Measurements from ENCODE around the gene TAS1R2.
"Not testable (repeated sequence)": the region's sequence is repeated elsewhere in the genome, so short reads cannot be mapped to it uniquely, and the experiment has no call there.

Gene TAS1R2

DNA sequence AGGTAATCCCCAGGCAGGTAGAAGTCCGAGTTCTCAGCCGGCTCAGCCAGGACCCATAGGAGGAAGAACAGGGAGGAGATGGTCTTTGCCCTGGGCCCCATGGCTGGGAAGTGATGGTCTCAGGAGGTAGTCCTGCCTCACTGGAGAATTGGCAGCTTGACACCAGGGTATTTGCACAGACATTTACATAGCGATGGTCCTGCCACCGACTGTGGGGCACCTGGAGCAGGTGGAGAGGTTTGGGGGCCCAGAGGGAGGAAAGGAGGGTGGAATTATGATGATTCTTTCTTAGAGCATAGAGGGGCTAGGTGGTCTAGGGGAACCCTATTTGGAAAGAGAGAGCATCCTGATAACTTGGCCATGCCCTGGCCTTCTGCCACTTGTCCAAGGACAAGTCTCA is at the start of gene TAS1R2:
TAS1R2 (minus strand) TSS at position 101 of the 400 bp plus-strand sequence; CDS start at position 101, 0 bp downstream.
- DNase-seq: no peak

DNA sequence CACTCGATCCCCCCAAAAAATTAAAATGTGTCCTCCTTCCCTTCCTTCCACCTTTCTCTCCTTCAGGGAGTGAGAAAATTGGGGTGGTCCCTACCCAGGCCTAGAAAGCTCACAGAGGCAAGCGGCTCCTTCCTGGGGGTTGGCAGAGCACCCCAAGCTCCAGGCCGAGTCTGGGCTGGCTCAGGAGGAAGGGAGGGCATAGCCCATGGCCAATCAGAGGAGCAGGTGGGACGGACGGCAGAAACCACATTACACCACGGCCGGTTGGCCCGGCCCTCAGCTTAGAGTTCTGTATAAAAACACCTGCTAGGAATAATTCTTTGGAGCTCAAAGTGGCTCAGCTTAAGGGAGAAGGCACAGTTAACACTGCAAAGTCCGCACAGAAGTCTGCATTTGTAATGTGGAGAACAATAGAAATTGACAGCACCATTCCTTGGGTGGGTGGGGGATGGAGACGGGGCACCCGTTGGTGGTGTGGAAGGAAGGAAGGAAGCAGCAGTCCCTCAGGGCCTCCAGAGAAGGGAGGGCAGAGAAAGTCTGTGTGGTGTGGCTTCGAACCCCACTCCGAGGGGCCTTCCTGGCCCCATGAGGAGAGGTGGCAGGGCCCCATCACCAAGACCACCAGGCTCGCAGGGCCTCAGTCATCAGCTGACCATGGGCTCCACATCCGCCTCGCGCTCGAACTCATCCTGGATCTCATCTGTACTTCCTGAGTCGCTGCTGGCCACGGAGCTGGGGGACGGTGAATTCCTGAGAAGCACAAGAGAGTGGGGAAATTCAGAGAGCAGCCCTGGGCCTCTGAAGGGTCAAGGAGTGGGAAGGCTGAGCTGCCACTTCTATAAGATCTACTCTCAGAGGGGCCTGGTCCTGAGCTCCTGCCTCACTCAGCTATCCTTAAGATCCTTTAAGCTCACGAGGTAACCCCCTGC is 48.7 kb upstream of the TAS1R2 start:
- no peak for DNase-seq

DNA sequence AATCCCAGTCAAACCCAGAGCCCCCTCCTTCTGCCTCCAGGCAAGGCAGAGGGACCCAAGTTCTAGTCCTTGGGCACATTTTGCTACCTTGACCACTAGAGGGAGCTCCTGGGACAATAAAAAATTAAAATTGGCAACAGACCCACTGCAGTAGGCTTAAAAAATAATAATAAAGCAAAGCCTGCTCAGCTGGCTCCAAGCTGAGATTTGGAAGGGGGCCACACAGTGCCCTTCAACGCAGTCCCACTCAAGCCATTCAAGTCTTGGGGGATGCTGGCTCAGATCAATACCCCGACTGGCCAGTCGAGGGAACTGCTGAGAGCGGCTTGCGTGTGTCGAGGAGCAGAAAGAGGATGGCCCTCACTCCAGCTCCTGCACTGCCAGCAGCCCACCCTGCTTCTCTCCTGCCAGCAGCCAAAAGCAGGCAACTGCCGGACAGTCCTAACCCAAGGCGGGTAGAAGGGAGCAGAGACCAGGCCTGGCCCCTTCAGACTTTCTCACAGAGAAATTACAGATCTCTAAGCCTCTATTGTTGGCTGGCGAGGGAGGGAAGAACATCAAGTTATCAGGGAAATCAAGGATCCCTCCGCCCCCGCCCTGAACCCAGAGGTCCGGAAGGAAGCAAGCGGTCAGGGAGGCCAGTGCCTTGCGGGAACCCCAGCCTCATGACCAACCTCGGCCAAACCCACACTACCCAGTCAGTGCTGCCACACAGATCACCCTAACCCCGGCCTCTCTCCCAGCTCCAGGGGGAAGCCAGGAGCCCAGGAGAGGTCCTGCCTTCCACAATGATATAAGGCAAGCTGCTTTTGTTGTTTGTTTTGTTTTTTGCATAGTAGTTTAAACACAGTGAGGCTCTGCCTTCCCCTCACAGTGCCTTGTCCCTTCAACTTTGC is 47.8 kb upstream of the TAS1R2 start:
- peak; percentile 19 for DNase-seq

- no peak for DNase-seq
These were observed 43.9 kb upstream of the TAS1R2 start for GRCh38 chr1:18903291-18903756.

DNA sequence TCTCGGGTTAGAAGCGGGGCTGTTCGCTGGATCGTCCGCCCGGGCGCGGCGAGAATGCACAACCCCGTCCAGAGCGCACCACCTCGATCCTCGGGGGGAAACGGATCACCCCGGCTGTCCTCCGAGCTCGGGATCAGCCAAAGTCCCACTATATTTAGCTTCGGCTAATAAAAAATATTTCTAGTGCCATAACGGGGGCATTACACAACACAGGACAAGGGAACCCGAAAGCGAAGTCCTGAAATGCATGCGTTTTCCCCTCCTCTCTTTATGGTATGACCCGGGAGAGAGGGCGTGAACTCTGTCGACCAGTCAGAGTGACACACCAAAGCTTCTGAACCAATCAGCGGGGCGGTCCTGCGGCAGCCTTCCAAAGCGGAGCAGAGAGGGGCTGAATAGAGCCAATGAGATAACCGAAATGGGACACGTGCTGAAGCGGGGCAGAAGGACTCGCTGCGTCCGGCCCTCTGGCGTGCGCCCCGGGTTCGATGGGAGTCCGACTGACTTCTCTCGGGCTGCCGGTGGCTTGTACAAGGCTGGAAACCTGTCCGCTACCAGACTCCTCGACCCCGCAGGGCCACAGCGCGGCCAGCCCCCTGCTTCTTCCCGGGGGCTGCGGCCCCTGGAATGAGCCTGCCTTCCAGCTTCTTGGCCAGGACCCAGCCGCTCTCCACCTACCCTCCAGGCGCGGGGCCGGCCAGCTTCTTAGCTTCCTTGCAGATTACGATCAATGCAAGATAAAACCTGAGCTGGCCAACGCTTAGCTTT is 43.2 kb upstream of the TAS1R2 start, which contains the start of gene ALDH4A1:
ALDH4A1 (minus strand) TSS at position 33 of the 768 bp plus-strand sequence; CDS start at position 1, 32 bp downstream.
- DNase-seq: peak; percentile 93

DNA sequence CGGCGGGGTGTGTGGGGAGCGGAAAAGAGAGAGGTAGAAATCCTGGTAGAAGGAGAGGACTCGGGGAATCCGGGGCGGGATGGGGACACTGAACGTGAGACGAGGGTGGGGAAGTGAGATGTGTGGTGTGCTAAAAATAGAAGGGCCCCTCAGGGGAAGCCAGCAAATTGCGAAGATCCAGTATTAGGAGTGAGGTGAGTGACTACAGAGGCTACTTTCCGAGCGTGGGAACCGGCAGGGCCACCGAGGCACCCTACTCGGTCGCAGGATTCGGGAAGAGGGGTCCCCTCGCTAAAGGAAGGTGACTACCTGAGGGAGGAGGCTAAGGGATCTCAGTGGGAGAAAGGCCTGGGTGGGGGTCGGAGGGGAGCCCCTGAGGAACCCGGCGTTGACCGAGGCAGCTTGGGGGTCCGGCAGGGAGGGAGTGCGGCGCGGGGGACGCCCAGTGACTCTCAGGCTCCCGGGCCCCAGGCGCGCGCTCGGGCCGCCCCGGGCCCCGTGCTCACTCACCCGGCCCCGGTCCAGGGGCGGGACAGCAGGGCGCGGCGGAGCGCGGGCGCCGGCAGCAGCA is 42.6 kb upstream of the TAS1R2 start:
- DNase-seq: no peak

GRCh38 chr1:18901147-18901951 is 41.9 kb upstream of the TAS1R2 start:
- DNase-seq: no peak

DNA sequence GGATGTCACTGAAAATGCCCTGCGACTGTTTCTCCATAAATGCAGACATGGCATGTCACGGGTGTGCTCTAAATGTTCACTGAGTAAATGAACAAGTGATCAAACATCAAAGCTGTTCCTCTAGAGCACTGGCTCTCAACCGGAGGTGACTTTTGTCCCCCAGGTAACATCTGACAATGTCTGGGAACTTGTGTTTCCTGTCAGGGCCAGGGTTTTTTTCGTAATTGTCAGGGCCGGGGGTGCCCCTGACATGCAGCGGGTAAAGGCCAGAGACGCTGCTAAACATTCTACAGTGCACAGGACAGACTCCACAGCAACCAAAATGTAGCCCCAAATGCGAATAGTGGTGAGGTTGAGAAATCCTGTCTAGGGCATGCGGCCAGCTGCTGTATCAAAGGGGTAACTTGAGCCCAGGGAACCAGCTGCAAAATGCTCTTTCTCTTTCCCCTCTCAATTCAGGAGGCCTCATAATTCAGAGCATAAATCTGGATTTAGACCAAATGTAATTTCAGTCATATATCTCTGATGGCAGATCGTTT is 40.9 kb upstream of the TAS1R2 start:
- no peak for DNase-seq

- DNase-seq: no peak
These were observed 40.0 kb upstream of the TAS1R2 start for GRCh38 chr1:18899363-18900049.

DNA sequence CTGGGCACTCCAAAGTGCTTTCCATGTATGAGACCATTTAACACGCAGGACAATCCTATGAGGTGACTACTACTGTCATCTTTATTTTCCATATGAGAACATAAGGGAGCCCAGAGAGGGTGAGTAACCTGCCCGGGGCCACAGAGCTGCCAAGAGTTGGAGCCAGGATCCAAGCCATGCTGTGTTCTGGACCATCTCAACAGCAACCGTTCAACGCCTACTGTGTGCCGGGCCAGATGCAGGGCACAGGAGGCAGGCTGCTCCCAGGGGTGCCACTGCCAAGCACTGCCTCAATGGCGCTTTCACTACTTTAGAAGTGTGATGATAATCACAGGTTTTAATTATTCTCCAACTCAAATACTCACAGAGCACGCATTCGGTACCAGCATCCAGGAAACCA is 39.1 kb upstream of the TAS1R2 start:
- DNase-seq: no peak

- DNase-seq: no peak
These were observed 35.9 kb upstream of the TAS1R2 start for GRCh38 chr1:18895317-18895716.

DNA sequence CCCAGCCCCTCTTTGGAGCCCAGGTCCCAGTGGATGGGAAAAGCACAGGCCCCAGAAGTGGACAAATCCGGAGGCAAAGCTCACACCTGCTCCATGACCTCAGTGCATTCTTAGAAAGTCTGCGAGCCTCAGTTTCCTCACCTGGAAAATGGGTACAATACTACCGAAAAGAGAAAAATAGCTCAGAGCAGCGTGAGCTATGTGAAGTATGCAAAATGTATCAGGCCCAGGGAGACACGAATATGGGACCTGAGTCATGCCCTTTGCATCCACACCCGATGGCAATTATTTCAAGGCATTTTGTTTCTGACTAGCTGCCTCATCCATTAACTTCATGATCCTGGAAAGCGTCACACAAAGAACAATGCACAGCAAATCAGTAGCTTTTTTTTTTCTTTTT is 33.7 kb upstream of the TAS1R2 start:
- no peak for DNase-seq

DNA sequence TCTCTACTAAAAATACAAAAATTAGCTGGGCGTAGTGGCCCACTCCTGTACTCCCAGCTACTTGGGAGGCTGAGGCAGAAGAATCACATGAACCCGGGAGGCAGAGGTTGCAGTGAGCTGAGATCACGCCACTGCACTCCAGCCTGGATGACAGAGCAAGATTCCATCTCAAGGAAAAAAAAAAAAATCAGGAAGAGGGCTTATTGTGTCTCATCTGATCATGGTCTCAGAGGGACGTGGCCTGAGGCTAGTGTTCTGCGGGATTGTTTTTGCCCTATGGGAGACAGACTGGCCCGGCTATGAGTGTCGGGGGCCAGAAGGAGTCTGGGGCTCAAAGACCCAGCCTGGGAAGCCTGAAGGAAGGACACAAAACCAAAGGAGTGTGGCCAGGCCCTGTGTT is 32.4 kb upstream of the TAS1R2 start:
- not testable (repeated sequence) for DNase-seq

GRCh38 chr1:18891426-18891780 is 31.9 kb upstream of the TAS1R2 start:
- no peak for DNase-seq

GRCh38 chr1:18890706-18891425 is 31.4 kb upstream of the TAS1R2 start:
- DNase-seq: no peak

DNA sequence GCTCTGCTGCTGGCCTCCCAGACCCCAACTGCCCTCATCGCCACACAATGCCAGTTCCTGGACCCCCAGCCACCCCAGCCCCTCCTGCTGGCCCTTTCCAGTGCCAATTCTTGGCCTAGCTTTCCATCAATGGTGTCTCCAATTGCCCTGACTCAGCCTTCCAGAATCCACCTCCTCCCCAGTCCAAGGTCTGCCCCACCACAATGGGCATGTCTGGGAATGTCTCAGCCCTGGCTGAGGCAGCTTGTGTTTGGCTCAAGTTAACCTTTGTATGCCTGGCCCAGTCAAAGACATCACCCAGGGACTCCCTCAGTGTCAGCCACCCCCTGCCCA is 26.5 kb upstream of the TAS1R2 start:
- no peak for DNase-seq

GRCh38 chr1:18885311-18886002 is 26.0 kb upstream of the TAS1R2 start:
- DNase-seq: no peak

GRCh38 chr1:18884727-18885126 is 25.3 kb upstream of the TAS1R2 start:
- no peak for DNase-seq

DNA sequence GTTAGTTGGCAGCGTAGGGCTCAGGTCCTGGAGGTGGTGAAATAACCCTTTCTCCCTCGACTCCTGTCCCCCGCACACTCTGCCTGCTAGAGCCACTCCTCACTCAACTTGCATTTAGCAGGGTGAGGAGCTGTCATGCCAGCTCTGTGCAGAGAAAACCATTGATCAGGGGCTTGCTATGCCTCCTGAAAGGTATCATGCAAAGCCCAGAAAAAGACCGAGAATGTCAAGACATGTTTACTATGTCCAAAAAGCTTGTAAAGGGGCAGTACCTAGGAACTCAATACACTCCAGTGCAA is 24.9 kb upstream of the TAS1R2 start:
- no peak for DNase-seq

Data from NCI-H1436 (cell line).